HCT116 (cell line): ENCODE data around the gene MARVELD1. TPM values are rescaled to one million over a fixed set of nuclear protein-coding genes. Genes with fewer than 3 reads are reported as not detected.

ENCODE experiments used
- ATAC-seq: fragments of 200-7000 bp; cut with Tn5 transposase; 2 replicates; pipeline ENCODE4 v1.9.1; 2020; ENCODE audit warnings: mild to moderate bottlenecking, moderate library complexity
- BruUV-seq: library from RNA; stranded (reverse); fragments of 400-500 nt; replicated peaks from 2 replicates; lab custom pipeline; 2021; lab: Mats Ljungman, UMichigan
- CTCF ChIA-PET: fragments of 300-600 bp; sonication (Branson Sonifier 250); formaldehyde crosslinking; loops from one replicate; lab custom pipeline; 2021; ENCODE audit warnings: antibody characterized with exemption; lab: Charles Lee
- POLR2A ChIA-PET: fragments of 300-600, 350-600 bp; sonication (Branson Sonifier 250); formaldehyde crosslinking; loops from one replicate; lab custom pipeline; 2021; ENCODE audit warnings: antibody characterized with exemption; lab: Charles Lee
- RAD21 ChIA-PET, 2 experiments: fragments of 300-600 bp; sonication (Branson Sonifier 250); formaldehyde crosslinking; loops; one replicate each; lab custom pipeline; 2023; ENCODE audit warnings: low total read pairs in 2 of 2; ENCODE audit not compliant: uncharacterized antibody in 2 of 2, unreplicated experiment in 2 of 2, low non-redundant PET in 1 of 2; lab: Charles Lee
- DNase-seq: peaks from one replicate; pipeline ENCODE4 v3.0.0-alpha.2; 2010; ENCODE audit warnings: low read depth, low spot score
- H2AFZ ChIP-seq: fragments of 200-600 bp; shearing (Covaris generic), sonication (generic); 2 replicates; pipeline ENCODE4 v1.6.1; 2017; ENCODE audit warnings: low read depth, mixed run types, mixed read lengths, antibody characterized with exemption, low read length; ENCODE audit not compliant: poor library complexity, severe bottlenecking
- H3K27ac ChIP-seq: 2 replicates; pipeline ENCODE4 v1.5.1; 2012; ENCODE audit warnings: low read depth, low read length
- H3K27me3 ChIP-seq: fragments of 200-600 bp; sonication (generic); 2 replicates; pipeline ENCODE4 v1.6.1; 2016; ENCODE audit warnings: mixed run types, low read length, mixed read lengths; ENCODE audit not compliant: insufficient read depth
- H3K36me3 ChIP-seq, 2 experiments: fragments of 200-500 bp in 1 of 2; fragments of 200-600 bp in 1 of 2; sonication (Bioruptor generic) in 1 of 2; sonication (generic) in 1 of 2; 2 replicates each; pipeline versions ENCODE4 v1.5.1 to v1.6.1; 2014 to 2016; ENCODE audit warnings: low read length in 2 of 2, inconsistent platforms in 1 of 2, mixed read lengths in 1 of 2, mixed run types in 1 of 2; ENCODE audit not compliant: insufficient read depth in 2 of 2, control insufficient read depth in 1 of 2
- H3K4me1 ChIP-seq, 2 experiments: fragments of 200-600 bp in 1 of 2; sonication (generic) in 1 of 2; 2 replicates each; pipeline versions ENCODE4 v1.5.1 to v1.6.1; 2012 to 2017; ENCODE audit warnings: low read length in 2 of 2, inconsistent platforms in 1 of 2, mild to moderate bottlenecking in 1 of 2, mixed read lengths in 1 of 2, mixed run types in 1 of 2, moderate library complexity in 1 of 2; ENCODE audit not compliant: insufficient read depth in 2 of 2, control insufficient read depth in 1 of 2
- H3K4me2 ChIP-seq: fragments of 200-600 bp; sonication (generic); 2 replicates; pipeline ENCODE4 v1.6.1; 2017; ENCODE audit warnings: mixed run types, low read length, mixed read lengths
- H3K4me3 ChIP-seq, 2 experiments: fragments of 200-600 bp in 1 of 2; sonication (generic) in 1 of 2; replicated peaks in 1 of 2; 2 replicates each; pipeline ENCODE4 v1.5.1; 2011 to 2016; ENCODE audit warnings: low read length in 2 of 2, control low read depth in 1 of 2, low read depth in 1 of 2, mild to moderate bottlenecking in 1 of 2, mixed read lengths in 1 of 2, mixed run types in 1 of 2
- H3K79me2 ChIP-seq: fragments of 200-600 bp; sonication (generic); 2 replicates; pipeline ENCODE4 v1.6.1; 2017; ENCODE audit warnings: mild to moderate bottlenecking, mixed run types, low read length, moderate library complexity, mixed read lengths; ENCODE audit not compliant: insufficient read depth
- H3K9ac ChIP-seq: fragments of 200-600 bp; sonication (generic); 2 replicates; pipeline ENCODE4 v1.6.1; 2016; ENCODE audit warnings: low read length, mixed read lengths
- H3K9me2 ChIP-seq: fragments of 200-600 bp; sonication (generic), shearing (Covaris generic); 2 replicates; pipeline ENCODE4 v1.6.1; 2017; ENCODE audit warnings: mixed run types, mild to moderate bottlenecking, moderate library complexity; ENCODE audit not compliant: insufficient read depth
- H3K9me3 ChIP-seq, 2 experiments: fragments of 200-500 bp in 1 of 2; fragments of 200-600 bp in 1 of 2; sonication (Bioruptor generic) in 1 of 2; sonication (generic) in 1 of 2; 2 replicates each; pipeline ENCODE4 v1.6.1; 2014 to 2017; ENCODE audit warnings: low read length in 2 of 2, mixed read lengths in 2 of 2, inconsistent platforms in 1 of 2, low read depth in 1 of 2, mild to moderate bottlenecking in 1 of 2, mixed run types in 1 of 2, moderate library complexity in 1 of 2; ENCODE audit not compliant: control insufficient read depth in 1 of 2, insufficient read depth in 1 of 2
- H4K20me1 ChIP-seq: fragments of 200-600 bp; sonication (generic), shearing (Covaris generic); 2 replicates; pipeline ENCODE4 v1.6.1; 2017; ENCODE audit warnings: mixed run types, mild to moderate bottlenecking, moderate library complexity; ENCODE audit not compliant: insufficient read depth
- CBX3 ChIP-seq: IDR thresholded peaks from 2 replicates; pipeline ENCODE4 v1.6.1; 2012; ENCODE audit warnings: low read depth
- CEBPB ChIP-seq: IDR thresholded peaks from 2 replicates; pipeline ENCODE4 v1.6.1; 2012; ENCODE audit warnings: low read depth
- ELF1 ChIP-seq: IDR thresholded peaks from 2 replicates; pipeline ENCODE4 v1.6.1; 2012; ENCODE audit warnings: low read depth, borderline replicate concordance
- JUND ChIP-seq: IDR thresholded peaks from 2 replicates; pipeline ENCODE4 v1.6.1; 2012
- POLR2AphosphoS5 ChIP-seq: IDR thresholded peaks from 2 replicates; pipeline ENCODE4 v1.6.1; 2011; ENCODE audit warnings: mild to moderate bottlenecking, low read depth, low read length, moderate library complexity
- RAD21 ChIP-seq: IDR thresholded peaks from 2 replicates; pipeline ENCODE4 v1.6.1; 2012; ENCODE audit warnings: low read depth, mild to moderate bottlenecking
- SIN3A ChIP-seq: IDR thresholded peaks from 2 replicates; pipeline ENCODE4 v1.6.1; 2012; ENCODE audit warnings: low read depth
- SP1 ChIP-seq: IDR thresholded peaks from 2 replicates; pipeline ENCODE4 v1.6.1; 2012; ENCODE audit warnings: low read depth
- SRF ChIP-seq: IDR thresholded peaks from 2 replicates; pipeline ENCODE4 v1.6.1; 2012; ENCODE audit warnings: low read depth
- TCF7L2 ChIP-seq: IDR thresholded peaks from 2 replicates; pipeline ENCODE4 v1.7.0; 2011; ENCODE audit warnings: borderline replicate concordance, inconsistent platforms; ENCODE audit not compliant: insufficient read depth, insufficient read length; ENCODE audit errors: extremely low read depth
- YY1 ChIP-seq: IDR thresholded peaks from 2 replicates; pipeline ENCODE4 v1.6.1; 2011; ENCODE audit warnings: low read length, low read depth, moderate library complexity, mild to moderate bottlenecking; ENCODE audit not compliant: insufficient replicate concordance; ENCODE audit errors: extremely low read depth
- ZNF274 ChIP-seq: fragments of 200-500 bp; sonication (Bioruptor generic); IDR thresholded peaks from 2 replicates; pipeline ENCODE4 v1.6.1; 2014; ENCODE audit warnings: mild to moderate bottlenecking, low read depth, low read length, inconsistent platforms
- intact Hi-C: fragments of 100-400 bp; cut with micrococcal nuclease; formaldehyde crosslinking; loops from 2 replicates; pipeline ENCODE4 v1.10.0; 2022
- total RNA-seq: library from RNA; stranded (reverse); gene quantifications from one replicate; pipeline ENCODE4 v1.2.1, GENCODE V29; 2021; ENCODE audit not compliant: unreplicated experiment
- TF ChIP-seq, protein P1 (sequence below): IDR thresholded peaks from 2 replicates; pipeline ENCODE4 v1.6.1; 2011; ENCODE audit warnings: mild to moderate bottlenecking, low read length, moderate library complexity; ENCODE audit not compliant: insufficient replicate concordance; ENCODE audit errors: extremely low read depth
- TF ChIP-seq, protein P2 (sequence below): IDR thresholded peaks from 2 replicates; pipeline ENCODE4 v1.6.1; 2012
- TF ChIP-seq, protein P3 (sequence below): IDR thresholded peaks from 2 replicates; pipeline ENCODE4 v1.6.1; 2012
- TF ChIP-seq, protein P4 (sequence below): IDR thresholded peaks from 2 replicates; pipeline ENCODE4 v1.6.1; 2012; ENCODE audit warnings: low read depth

The MARVELD1 gene
- total RNA-seq, 1 experiment from 2014 or later, result 36.1 TPM

DNA sequence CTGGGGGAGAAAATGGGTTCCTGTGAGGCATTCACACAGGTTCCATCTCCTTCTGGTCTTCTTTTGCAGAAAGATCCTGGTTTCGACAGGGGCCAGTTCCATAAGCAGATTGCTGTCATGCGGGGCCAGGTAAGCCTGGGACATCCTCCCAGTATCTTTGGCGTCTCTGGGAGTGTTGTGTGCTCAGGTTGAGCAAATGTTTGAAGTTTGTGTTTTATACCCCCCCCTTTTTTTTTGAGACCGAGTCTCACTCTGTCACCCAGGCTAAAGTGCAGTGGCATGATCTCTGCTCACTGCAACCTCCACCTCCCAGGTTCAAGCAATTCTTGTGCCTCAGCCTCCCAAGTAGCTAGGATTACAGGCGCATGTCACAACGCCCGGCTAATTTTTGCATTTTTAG lies 46.5 kb upstream of the MARVELD1 start (continued):
- TF ChIP-seq, protein P1, sequence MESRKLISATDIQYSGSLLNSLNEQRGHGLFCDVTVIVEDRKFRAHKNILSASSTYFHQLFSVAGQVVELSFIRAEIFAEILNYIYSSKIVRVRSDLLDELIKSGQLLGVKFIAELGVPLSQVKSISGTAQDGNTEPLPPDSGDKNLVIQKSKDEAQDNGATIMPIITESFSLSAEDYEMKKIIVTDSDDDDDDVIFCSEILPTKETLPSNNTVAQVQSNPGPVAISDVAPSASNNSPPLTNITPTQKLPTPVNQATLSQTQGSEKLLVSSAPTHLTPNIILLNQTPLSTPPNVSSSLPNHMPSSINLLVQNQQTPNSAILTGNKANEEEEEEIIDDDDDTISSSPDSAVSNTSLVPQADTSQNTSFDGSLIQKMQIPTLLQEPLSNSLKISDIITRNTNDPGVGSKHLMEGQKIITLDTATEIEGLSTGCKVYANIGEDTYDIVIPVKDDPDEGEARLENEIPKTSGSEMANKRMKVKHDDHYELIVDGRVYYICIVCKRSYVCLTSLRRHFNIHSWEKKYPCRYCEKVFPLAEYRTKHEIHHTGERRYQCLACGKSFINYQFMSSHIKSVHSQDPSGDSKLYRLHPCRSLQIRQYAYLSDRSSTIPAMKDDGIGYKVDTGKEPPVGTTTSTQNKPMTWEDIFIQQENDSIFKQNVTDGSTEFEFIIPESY, result no peak
- TF ChIP-seq, protein P2, sequence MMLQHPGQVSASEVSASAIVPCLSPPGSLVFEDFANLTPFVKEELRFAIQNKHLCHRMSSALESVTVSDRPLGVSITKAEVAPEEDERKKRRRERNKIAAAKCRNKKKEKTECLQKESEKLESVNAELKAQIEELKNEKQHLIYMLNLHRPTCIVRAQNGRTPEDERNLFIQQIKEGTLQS, result no peak
- TF ChIP-seq JUND (no peak), ZNF274 (no peak), CEBPB (no peak), SIN3A (no peak), ELF1 (no peak), RAD21 (no peak), TCF7L2 (no peak), YY1 (no peak), POLR2AphosphoS5 (no peak)
- TF ChIP-seq, all 23 proteins: peak for 0

DNA sequence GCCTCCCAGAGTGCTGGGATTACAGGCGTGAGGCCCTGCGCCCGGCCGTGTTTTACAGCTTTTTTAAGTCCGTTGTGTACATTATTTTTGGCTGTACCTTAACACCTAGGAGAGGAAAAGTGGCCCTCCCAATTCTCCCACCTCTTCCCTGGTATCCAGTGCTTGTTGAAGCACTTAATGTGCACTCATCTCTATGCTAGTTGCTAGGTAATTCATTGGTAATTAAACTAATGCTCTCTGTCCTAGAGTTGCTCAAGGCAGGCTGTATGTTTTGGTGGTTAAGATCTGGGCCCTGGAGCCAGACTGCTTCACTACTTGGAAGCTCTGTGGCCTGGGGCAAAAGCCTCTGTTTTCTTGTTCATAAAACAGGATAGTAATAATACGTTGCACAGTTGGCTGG lies 46.1 kb upstream of the MARVELD1 start:
- no peaks in the 10 kb centered on the region for H3K27me3 ChIP-seq
- BruUV-seq, result no TSS peak
- no peaks in the 10 kb centered on the region for H3K9me2 ChIP-seq
- POLR2A ChIA-PET, result no interaction called here
- DNase-seq (no peak), ATAC-seq (no peak)
- RAD21 ChIA-PET, result no interaction called here
- CTCF ChIA-PET, result no interaction called here
- H3K4me1 ChIP-seq, result no peaks in the 10 kb centered on the region
- H3K4me3 ChIP-seq, result no peak overlapping the region
- peaks cover 23 to 35% of the 10 kb centered on the region in 2 experiments; a peak in 3 of 4 replicates for H3K36me3 ChIP-seq
- no peaks in the 10 kb centered on the region for H3K9me3 ChIP-seq
- no peak overlapping the region for H2AFZ ChIP-seq
- intact Hi-C loops, result no loop called here
- H4K20me1 ChIP-seq, result no peaks in the 10 kb centered on the region
- no peak overlapping the region for H3K4me2 ChIP-seq
- no peaks in the 10 kb centered on the region for H3K79me2 ChIP-seq
- no peak overlapping the region for H3K27ac ChIP-seq
- no peak overlapping the region for H3K9ac ChIP-seq
- TF ChIP-seq, protein P1, result no peak
- TF ChIP-seq, protein P3, sequence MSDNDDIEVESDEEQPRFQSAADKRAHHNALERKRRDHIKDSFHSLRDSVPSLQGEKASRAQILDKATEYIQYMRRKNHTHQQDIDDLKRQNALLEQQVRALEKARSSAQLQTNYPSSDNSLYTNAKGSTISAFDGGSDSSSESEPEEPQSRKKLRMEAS, result no peak
- TF ChIP-seq, protein P2, result no peak
- no peak for TF ChIP-seq TCF7L2
- no peak for TF ChIP-seq SRF
- TF ChIP-seq RAD21, result no peak
- no peak for TF ChIP-seq SP1
- TF ChIP-seq CBX3, result no peak
- TF ChIP-seq, protein P4, sequence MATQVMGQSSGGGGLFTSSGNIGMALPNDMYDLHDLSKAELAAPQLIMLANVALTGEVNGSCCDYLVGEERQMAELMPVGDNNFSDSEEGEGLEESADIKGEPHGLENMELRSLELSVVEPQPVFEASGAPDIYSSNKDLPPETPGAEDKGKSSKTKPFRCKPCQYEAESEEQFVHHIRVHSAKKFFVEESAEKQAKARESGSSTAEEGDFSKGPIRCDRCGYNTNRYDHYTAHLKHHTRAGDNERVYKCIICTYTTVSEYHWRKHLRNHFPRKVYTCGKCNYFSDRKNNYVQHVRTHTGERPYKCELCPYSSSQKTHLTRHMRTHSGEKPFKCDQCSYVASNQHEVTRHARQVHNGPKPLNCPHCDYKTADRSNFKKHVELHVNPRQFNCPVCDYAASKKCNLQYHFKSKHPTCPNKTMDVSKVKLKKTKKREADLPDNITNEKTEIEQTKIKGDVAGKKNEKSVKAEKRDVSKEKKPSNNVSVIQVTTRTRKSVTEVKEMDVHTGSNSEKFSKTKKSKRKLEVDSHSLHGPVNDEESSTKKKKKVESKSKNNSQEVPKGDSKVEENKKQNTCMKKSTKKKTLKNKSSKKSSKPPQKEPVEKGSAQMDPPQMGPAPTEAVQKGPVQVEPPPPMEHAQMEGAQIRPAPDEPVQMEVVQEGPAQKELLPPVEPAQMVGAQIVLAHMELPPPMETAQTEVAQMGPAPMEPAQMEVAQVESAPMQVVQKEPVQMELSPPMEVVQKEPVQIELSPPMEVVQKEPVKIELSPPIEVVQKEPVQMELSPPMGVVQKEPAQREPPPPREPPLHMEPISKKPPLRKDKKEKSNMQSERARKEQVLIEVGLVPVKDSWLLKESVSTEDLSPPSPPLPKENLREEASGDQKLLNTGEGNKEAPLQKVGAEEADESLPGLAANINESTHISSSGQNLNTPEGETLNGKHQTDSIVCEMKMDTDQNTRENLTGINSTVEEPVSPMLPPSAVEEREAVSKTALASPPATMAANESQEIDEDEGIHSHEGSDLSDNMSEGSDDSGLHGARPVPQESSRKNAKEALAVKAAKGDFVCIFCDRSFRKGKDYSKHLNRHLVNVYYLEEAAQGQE, result no peak
- no peak for TF ChIP-seq ZNF274
- TF ChIP-seq YY1, result no peak
